HG02678 (cell line): ENCODE data around the gene TMOD4.
"Not testable (repeated sequence)": the region's sequence is repeated elsewhere in the genome, so short reads cannot be mapped to it uniquely, and the experiment has no call there.

ENCODE experiments used
- ATAC-seq: cut with Tn5 transposase; IDR thresholded peaks from one replicate; pipeline ENCODE4 v1.9.1; 2021; ENCODE audit warnings: mild to moderate bottlenecking, moderate library complexity; ENCODE audit not compliant: unreplicated experiment

The TMOD4 gene

DNA sequence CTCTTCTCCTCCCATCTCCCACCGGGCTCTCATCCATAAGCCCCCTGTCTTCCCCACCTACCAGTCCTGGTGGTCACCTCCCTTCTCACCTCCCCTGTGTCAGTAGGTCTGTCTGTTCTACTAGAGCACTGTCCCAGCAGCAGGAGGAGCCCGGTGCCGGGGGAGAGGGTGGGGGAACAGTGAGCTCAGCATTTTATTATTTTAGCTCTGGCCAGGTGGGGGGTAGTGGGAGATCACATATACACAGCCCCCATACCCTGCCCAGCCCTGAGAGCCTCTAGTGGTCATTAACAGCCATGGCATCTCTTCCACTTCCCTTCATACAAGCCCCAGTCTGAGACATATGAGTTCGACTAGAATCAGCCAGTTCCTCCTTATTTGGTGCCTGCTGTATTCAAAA lies at the start of gene TMOD4:
Gene TMOD4, minus strand, starts transcription at position 119 of the 400 bp plus-strand sequence. CDS start 1,106 bp downstream, outside the sequence.
- no peak for ATAC-seq

DNA sequence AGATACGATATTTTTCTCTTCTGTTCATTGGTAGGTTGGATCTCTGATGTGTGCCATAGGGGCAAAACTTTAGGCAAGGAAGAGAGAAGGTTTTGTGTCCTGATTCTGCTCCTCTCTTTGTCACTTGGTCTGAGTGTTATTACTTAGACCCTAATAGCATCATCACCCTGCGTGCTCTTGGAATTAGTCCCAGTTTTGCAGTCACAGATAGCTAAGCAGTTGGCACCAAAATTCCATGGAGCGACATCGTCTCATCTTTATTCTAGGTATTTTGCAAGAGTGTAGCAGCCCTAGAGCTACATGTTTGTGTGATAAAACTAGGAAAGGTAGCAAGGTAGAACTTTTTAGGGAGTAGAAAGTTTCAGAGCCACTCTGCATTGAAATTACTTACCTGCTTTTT lies 46.3 kb upstream of the TMOD4 start:
- ATAC-seq, result no peak

- no peak for ATAC-seq
Observed at GRCh38 chr1:151221616-151222015, 45.8 kb upstream of the TMOD4 start.

DNA sequence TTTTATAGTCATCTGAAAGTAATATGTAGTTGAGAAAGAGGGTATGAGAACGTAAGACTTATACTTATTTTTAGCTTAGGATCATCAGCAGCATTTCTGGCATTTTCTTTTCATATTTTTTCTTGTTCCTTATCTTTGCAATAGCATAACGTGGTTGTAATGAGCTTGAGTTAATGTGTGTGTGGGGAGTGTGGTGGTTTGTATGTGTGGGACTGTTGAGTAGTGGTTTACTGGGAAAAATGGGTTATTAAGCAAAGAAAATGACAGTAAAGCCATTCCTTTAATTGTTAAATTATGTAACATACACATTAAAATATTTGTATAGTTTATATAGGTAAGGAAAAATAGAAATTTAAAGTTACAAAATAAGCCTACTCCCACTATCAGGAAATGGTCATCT lies 37.8 kb upstream of the TMOD4 start:
- ATAC-seq, result no peak

DNA sequence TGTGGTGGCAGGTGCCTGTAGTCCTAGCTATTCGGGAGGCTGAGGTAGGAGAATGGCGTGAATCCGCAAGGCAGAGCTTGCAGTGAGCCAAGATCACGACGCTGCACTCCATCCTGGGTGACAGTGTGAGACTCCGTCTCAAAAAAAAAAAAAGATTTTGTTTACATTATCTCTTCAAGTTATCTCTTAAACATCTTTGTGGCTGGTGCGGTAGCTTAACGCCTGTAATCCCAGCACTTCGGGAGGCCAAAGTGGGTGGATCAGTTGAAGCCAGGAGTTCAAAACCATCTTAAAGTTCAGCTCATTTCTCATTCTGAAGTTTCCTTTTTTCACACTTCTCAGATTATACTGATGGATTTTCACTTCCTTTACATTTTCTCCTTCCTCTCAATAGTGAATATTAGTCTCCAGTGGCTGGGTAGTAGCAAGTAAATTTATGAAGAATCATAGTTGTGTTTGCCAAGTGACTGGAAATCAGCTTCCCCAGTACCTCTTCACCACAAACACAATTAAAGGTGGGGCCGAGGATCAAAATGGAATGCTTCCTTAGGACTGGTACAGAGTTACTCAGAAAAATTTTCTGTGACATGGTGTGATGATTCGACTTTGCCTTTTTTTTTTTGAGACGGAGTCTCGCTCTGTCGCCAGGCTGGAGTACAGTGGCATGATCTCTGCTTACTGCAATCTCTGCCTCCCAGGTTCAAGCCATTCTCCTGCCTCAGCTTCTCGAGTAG lies 36.4 kb upstream of the TMOD4 start:
- no peak for ATAC-seq

DNA sequence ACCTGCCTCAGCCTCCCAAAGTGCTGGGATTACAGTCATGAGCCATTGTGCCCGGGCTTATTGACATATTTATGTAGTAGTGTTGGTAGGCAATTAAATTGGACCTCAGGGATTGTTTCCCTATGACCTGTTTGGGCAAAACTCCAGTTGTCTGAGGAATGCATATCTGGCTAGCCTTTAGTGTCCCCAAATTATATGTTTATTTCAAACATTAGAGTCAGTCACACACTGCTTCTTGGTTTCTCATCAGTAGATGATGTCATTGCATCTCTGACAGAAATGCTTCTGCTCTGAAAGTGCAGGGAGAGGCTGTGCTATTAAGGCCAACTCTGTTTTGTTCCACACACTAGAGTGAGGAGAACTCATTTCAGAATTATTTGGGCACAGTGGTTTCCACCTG lies 35.0 kb upstream of the TMOD4 start:
- ATAC-seq, result no peak

GRCh38 chr1:151205381-151205965 lies 29.7 kb upstream of the TMOD4 start:
- not testable (repeated sequence) for ATAC-seq

DNA sequence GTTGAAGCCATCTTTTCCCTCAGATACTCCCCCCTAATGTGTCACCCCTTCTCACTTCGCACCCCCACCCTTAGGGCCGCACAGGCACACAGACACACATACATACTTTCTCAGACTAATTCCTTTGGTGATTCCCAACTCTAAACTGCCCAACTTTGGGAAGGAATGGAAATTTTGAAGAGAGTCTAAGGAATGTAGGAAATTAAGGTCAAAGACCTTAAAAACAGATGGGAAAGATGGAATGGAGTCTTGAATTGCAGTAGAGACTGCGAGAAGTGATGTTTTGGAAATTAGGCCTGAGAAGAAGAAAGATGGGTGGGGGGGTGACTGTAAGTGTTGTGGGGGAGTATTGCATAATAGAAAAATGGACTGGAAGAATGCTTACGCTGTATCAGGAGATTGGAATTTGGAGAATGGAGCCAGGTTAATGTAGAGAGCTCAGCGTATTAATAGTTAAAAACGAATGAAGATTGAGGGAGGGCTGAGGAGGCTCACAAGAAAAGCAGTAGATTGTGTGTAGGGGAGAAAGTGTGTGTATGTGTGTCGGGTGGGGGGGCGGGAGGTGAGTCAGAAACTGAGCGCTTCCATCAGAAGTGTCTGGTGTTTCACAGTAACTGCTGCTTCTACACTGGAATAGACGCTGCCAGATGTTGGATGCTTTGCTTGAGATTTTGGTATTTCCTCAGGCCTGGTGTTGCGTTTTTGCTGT lies 24.2 kb upstream of the TMOD4 start:
- ATAC-seq, result no peak

- peak; percentile 91 for ATAC-seq
Observed at GRCh38 chr1:151198254-151199127, 22.7 kb upstream of the TMOD4 start, which contains the start of gene PIP5K1A. Gene PIP5K1A (plus strand): TSS chr1:151198552. CDS start chr1:151198997, 445 bp downstream.

DNA sequence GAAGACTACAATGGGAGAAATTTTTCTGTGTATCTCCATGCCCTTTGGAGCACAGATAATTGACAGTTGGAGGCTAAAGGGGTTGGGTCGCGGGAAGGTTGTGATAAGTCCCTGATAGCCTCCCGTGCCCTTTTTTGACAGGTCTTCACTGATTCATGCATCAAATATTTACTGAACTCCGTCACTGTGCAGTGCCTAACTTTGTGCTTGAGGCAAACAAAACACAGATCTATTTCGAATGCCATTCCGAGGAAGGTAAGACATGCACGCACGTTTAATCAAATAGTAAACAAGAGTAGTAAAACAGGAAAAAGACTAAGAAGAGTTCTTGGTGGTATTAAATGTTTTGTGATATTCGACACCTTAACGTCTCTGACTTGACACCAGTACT lies 22.1 kb upstream of the TMOD4 start:
- no peak for ATAC-seq

GRCh38 chr1:151196292-151196800 lies 20.6 kb upstream of the TMOD4 start:
- no peak for ATAC-seq

DNA sequence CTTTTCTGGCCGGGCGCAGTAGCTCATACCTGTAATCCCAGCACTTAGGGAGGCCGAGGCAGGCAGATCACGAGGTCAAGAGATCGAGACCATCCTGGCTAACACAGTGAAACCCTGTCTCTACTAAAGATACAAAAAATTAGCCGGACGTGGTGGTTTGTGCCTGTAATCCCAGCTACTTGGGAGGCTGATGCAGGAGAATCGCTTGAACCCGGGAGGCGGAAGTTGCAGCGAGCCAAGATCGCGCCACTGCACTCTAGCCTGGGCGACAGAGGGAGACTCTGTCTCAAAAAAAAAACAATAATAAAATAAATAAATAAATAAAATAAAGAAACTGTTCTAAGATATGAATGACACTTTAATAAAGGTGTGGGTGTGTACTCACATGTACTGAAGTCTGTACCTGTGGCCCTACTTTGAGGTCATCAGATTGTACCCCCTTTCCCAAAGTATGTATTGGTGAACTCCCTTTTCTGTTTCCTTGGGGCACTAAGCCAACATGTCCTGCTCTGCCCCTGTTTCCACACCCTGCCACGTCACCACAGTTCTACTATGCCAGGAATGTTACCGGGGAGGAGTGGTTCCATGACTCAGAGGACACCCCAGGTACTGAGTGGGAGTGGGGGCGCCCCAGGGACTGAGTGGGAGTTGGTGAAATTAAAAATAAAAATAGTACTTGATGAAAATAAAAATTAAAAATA lies 19.3 kb upstream of the TMOD4 start:
- not testable (repeated sequence) for ATAC-seq

GRCh38 chr1:151193856-151194255 lies 18.1 kb upstream of the TMOD4 start:
- ATAC-seq, result no peak

GRCh38 chr1:151193304-151193703 lies 17.5 kb upstream of the TMOD4 start:
- ATAC-seq, result no peak

- no peak for ATAC-seq
Observed at GRCh38 chr1:151192047-151192446, 16.3 kb upstream of the TMOD4 start.

GRCh38 chr1:151189637-151190445 lies 14.1 kb upstream of the TMOD4 start, which contains the start of gene VPS72:
Gene VPS72 (minus strand): TSS chr1:151190197. CDS start chr1:151190121, 76 bp downstream.
- ATAC-seq, result peak; percentile 89

GRCh38 chr1:151188667-151189066 lies 12.9 kb upstream of the TMOD4 start:
- ATAC-seq, result not testable (repeated sequence)

DNA sequence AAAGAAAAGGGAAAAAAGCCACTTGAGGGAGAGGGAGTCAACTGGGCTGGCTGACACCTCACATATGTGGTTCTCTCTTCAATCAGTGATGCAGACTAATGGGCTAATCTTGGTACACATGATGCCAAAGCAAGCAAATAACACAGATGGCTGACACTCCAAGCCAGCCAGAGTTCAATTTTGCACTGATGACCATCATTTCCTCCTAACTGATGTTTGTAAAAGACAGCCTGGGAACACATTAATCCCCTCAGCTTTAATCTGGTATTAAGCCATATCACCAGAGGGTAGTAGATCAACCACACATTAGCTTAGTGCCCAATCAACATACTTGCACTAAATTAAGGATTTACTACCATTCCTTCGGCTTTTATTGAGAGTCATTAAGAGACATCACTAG lies 11.4 kb upstream of the TMOD4 start:
- ATAC-seq, result no peak

DNA sequence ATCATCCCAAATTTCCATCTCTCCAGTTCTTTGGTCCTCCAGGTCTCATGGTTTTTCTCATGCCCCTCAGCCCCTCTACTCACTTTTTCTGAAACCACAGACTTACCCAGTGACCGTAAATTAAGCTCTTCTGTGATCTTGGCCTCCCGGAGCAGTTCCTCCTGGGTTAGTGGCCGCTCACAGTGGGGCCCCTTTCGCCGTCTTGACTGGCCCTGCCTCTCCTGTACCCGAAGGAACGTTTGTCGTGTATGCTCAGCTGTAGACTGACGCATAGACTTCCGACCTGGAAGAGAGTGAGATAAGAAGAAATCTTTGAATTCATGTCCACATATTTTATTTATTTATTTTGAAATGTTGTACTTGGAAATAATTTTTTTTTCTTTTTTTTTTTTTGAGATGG lies 8.4 kb upstream of the TMOD4 start:
- no peak for ATAC-seq
